ENCODE measurements around the gene LCN2.

LCN2 gene

GRCh38 chr9:128150594-128151308 is 1.5 kb downstream of the LCN2 start:
- Histone ChIP-seq H3K4me1 (ENCODE audit: insufficient read depth, insufficient read length) (peaks cover 28% of the 10 kb centered on the region), H3K27me3 (ENCODE audit: insufficient read depth, insufficient read length) (peaks cover 3% of the 10 kb centered on the region), H3K36me3 (ENCODE audit: insufficient read depth, insufficient read length, low read length) (no peaks in the 10 kb centered on the region), H3K4me3 (ENCODE audit: insufficient read length, low read depth) (no peak overlapping the region), H3K9ac (ENCODE audit: insufficient read length, low read depth) (no peak overlapping the region), H3K9me3 (ENCODE audit: insufficient read depth, low read length) (no peaks in the 10 kb centered on the region)
- no peak for DNase-seq (ENCODE audit: low read depth, low spot score)
- TF ChIP-seq ZNF274 (IDR thresholded peaks at IDR 0.05; ENCODE audit: low read depth, low read length) (no peak), YY1 (IDR thresholded peaks at IDR 0.05; ENCODE audit: insufficient read depth, insufficient read length) (no peak), SUZ12 (IDR thresholded peaks at IDR 0.05; ENCODE audit: extremely low read depth, insufficient read depth, insufficient read length) (no peak)

DNA sequence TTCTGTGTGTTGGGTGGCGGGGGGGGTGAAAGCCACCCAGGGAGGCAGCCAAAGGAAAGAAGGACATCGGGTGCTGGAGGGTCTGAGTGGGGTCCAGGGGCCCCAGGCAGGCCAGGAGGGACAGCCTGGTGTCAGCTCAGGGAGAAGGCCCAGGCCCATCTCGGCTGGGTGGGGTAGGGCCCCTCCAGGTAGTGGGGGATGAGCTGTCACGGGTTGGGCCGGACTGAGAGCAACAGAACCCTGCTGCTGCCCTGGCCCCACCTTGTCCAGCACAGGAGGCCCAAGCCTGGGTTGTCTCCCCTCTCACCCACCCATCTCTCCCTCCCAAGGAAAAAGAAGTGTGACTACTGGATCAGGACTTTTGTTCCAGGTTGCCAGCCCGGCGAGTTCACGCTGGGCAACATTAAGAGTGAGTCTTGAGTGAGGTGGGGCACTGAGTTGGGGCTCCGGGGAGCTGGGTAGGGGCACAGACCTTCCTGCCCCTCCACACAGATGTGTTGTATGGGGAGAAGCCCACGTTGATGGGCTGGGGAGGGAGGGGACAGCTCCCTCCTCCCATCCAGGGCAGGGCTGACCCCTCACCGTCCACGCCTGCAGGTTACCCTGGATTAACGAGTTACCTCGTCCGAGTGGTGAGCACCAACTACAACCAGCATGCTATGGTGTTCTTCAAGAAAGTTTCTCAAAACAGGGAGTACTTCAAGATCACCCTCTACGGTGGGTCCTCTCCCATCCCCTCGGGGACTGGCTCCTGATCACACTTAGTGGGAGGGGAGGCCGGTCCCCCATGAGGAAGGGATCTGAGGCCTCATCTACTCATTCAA is 2.3 kb downstream of the LCN2 start:
- peaks cover 31% of the 10 kb centered on the region for H3K4me1 ChIP-seq (ENCODE audit: insufficient read depth, insufficient read length)
- no peaks in the 10 kb centered on the region for H3K36me3 ChIP-seq (ENCODE audit: insufficient read depth, insufficient read length, low read length)
- H3K9ac ChIP-seq (ENCODE audit: insufficient read length, low read depth), result no peak overlapping the region
- no peak overlapping the region for H3K4me3 ChIP-seq (ENCODE audit: insufficient read length, low read depth)
- TF ChIP-seq ZNF274 (IDR thresholded peaks at IDR 0.05; ENCODE audit: low read depth, low read length) (no peak), SUZ12 (IDR thresholded peaks at IDR 0.05; ENCODE audit: extremely low read depth, insufficient read depth, insufficient read length) (no peak), YY1 (IDR thresholded peaks at IDR 0.05; ENCODE audit: insufficient read depth, insufficient read length) (no peak)
- peaks cover under 1% of the 10 kb centered on the region for H3K27me3 ChIP-seq (ENCODE audit: insufficient read depth, insufficient read length)
- no peaks in the 10 kb centered on the region for H3K9me3 ChIP-seq (ENCODE audit: insufficient read depth, low read length)
- DNase-seq (ENCODE audit: low read depth, low spot score), result no peak

DNA sequence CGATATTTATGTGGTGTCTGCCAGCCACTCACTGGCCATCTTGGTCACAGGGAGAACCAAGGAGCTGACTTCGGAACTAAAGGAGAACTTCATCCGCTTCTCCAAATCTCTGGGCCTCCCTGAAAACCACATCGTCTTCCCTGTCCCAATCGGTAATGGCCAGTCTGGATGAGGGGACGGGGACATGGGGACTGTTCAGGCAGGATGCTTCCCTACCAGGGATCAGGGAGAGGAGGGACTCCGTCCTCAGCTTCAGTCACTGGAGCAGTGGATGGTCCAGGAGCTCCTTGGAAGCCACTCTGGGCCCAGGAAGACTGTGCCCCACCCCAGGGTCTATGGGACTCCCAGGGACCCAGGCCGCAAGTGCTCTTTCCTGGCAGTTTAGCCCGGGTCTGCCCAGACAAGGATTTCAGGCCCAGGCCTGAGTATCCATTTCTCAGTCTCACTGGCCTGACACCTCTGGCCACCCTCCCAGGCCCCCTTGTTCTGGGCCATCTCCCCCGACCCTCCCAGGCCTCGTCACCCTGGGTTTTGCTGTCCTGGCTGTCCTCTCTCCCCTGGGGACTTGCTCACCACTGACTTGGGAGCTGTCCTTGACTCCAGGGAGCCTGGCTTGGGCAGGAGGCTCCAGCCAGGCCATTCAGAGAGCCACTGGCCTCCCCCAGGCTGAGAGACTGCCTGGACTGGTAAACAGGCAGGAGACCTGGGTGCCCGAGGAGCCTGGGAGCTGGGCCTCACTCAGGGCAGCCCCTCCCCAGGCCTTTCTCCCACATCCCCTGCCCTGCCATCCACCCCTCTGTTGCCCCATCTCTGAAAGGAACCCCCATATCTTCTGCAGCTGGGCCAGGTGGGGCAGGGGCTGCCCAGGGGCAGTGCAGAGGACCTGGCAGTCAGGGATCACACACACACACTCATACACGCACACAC is 3.1 kb downstream of the LCN2 start:
- H3K9ac ChIP-seq (ENCODE audit: insufficient read length, low read depth), result peak overlapping the region; percentile 50
- no peak for DNase-seq (ENCODE audit: low read depth, low spot score)

GRCh38 chr9:128153060-128153946 is 4.0 kb downstream of the LCN2 start:
- peak overlapping the region; percentile 26 for H3K9ac ChIP-seq (ENCODE audit: insufficient read length, low read depth)
- H3K9me3 ChIP-seq (ENCODE audit: insufficient read depth, low read length), result no peaks in the 10 kb centered on the region
- TF ChIP-seq YY1 (IDR thresholded peaks at IDR 0.05; ENCODE audit: insufficient read depth, insufficient read length) (no peak), SUZ12 (IDR thresholded peaks at IDR 0.05; ENCODE audit: extremely low read depth, insufficient read depth, insufficient read length) (no peak), ZNF274 (IDR thresholded peaks at IDR 0.05; ENCODE audit: low read depth, low read length) (no peak)
- H3K27me3 ChIP-seq (ENCODE audit: insufficient read depth, insufficient read length), result no peaks in the 10 kb centered on the region
- H3K36me3 ChIP-seq (ENCODE audit: insufficient read depth, insufficient read length, low read length), result no peaks in the 10 kb centered on the region
- DNase-seq (ENCODE audit: low read depth, low spot score), result no peak
- peaks cover 30% of the 10 kb centered on the region for H3K4me1 ChIP-seq (ENCODE audit: insufficient read depth, insufficient read length)
- no peak overlapping the region for H3K4me3 ChIP-seq (ENCODE audit: insufficient read length, low read depth)

More for the DNA sequence above, 3.1 kb downstream of the LCN2 start:
- Histone ChIP-seq H3K9me3 (ENCODE audit: insufficient read depth, low read length) (no peaks in the 10 kb centered on the region), H3K27me3 (ENCODE audit: insufficient read depth, insufficient read length) (no peaks in the 10 kb centered on the region), H3K4me1 (ENCODE audit: insufficient read depth, insufficient read length) (peaks cover 33% of the 10 kb centered on the region), H3K4me3 (ENCODE audit: insufficient read length, low read depth) (no peak overlapping the region), H3K36me3 (ENCODE audit: insufficient read depth, insufficient read length, low read length) (no peaks in the 10 kb centered on the region)
- TF ChIP-seq SUZ12 (IDR thresholded peaks at IDR 0.05; ENCODE audit: extremely low read depth, insufficient read depth, insufficient read length) (no peak), YY1 (IDR thresholded peaks at IDR 0.05; ENCODE audit: insufficient read depth, insufficient read length) (no peak), ZNF274 (IDR thresholded peaks at IDR 0.05; ENCODE audit: low read depth, low read length) (no peak)

DNA sequence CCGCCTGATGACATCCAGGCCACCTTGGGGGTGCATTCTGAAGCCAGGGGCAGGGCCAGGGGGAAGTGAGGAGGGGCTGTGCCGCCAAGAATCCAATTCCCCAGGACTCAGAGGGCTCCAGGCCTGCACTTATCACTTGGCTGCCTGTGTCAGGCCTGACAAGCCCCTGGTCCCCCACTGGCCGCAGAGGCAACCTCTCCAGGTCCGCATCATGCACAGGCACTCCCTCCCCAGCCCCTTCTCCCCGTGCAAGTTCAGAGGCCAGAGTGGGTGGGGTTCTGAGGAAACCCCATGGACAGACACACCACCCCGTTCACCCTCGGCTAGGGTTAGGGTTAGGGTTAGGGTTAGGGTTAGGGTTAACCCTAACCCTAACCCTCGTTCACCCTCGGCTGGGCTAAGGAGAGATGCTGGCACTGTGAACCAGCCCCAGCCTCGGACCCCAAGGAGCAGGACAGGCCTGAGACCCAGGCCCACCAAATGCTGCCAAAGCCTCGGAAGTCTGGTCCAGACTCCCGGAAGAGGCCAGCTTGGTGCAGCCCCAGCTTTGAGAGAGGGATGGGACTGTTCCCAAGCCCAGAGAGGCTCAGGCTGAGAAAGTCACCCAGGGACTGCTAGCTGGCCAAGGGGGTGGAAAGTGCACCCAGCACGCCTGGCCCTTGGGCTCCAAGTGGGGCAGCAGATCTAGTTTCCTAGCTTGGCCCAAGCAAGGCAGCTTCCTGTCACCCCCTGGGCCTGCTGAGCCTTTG is 4.9 kb downstream of the LCN2 start:
- H3K4me3 ChIP-seq (ENCODE audit: insufficient read length, low read depth), result no peak overlapping the region
- H3K9me3 ChIP-seq (ENCODE audit: insufficient read depth, low read length), result no peaks in the 10 kb centered on the region
- no peaks in the 10 kb centered on the region for H3K27me3 ChIP-seq (ENCODE audit: insufficient read depth, insufficient read length)
- H3K36me3 ChIP-seq (ENCODE audit: insufficient read depth, insufficient read length, low read length), result no peaks in the 10 kb centered on the region
- no peak for DNase-seq (ENCODE audit: low read depth, low spot score)
- peaks cover 29% of the 10 kb centered on the region for H3K4me1 ChIP-seq (ENCODE audit: insufficient read depth, insufficient read length)
- TF ChIP-seq ZNF274 (IDR thresholded peaks at IDR 0.05; ENCODE audit: low read depth, low read length) (no peak), SUZ12 (IDR thresholded peaks at IDR 0.05; ENCODE audit: extremely low read depth, insufficient read depth, insufficient read length) (no peak), YY1 (IDR thresholded peaks at IDR 0.05; ENCODE audit: insufficient read depth, insufficient read length) (no peak)
- H3K9ac ChIP-seq (ENCODE audit: insufficient read length, low read depth), result peak overlapping the region; percentile 50
